C1 segment of cervical spinal cord (tissue), 14 donors: ENCODE data around the gene ADAMTS3.
A peak's percentile ranks its signal among the peaks of the same experiment; 100 is the strongest.
"Not testable (repeated sequence)": the region's sequence is repeated elsewhere in the genome, so short reads cannot be mapped to it uniquely, and the experiment has no call there.

Experiments used
- DNase-seq, 14 donors: peaks; one replicate each; lab custom pipeline; 2025; lab: John Stamatoyannopoulos, UW

Gene ADAMTS3

GRCh38 chr4:72553540-72554337 is 15.3 kb downstream of the ADAMTS3 start:
- DNase-seq: no peak

GRCh38 chr4:72552447-72552846 is 16.6 kb downstream of the ADAMTS3 start:
- no peak for DNase-seq

- no peak for DNase-seq
Observed at GRCh38 chr4:72546456-72546855, 22.6 kb downstream of the ADAMTS3 start.

GRCh38 chr4:72540694-72541093 is 28.3 kb downstream of the ADAMTS3 start:
- DNase-seq: not testable (repeated sequence)

GRCh38 chr4:72538006-72538405 is 31.0 kb downstream of the ADAMTS3 start:
- no peak for DNase-seq

GRCh38 chr4:72536443-72536842 is 32.6 kb downstream of the ADAMTS3 start:
- no peak for DNase-seq

GRCh38 chr4:72531768-72532290 is 37.2 kb downstream of the ADAMTS3 start:
- no peak for DNase-seq

- DNase-seq: no peak
Observed at GRCh38 chr4:72531322-72531721, 37.7 kb downstream of the ADAMTS3 start.

- no peak for DNase-seq
Observed at GRCh38 chr4:72529148-72529822, 39.7 kb downstream of the ADAMTS3 start.

- no peak for DNase-seq
Observed at GRCh38 chr4:72527038-72527646, 41.9 kb downstream of the ADAMTS3 start.

- peak in 3 of 14 donors; percentile 12 to 34 (median 30) for DNase-seq
Observed at GRCh38 chr4:72525938-72526337, 43.1 kb downstream of the ADAMTS3 start.

GRCh38 chr4:72522440-72522839 is 46.6 kb downstream of the ADAMTS3 start:
- DNase-seq: no peak

GRCh38 chr4:72513227-72513626 is 55.8 kb downstream of the ADAMTS3 start:
- DNase-seq: no peak

- no peak for DNase-seq
Observed at GRCh38 chr4:72507860-72508419, 61.1 kb downstream of the ADAMTS3 start.

- DNase-seq: no peak
Observed at GRCh38 chr4:72507167-72507566, 61.9 kb downstream of the ADAMTS3 start.

GRCh38 chr4:72505314-72505744 is 63.7 kb downstream of the ADAMTS3 start:
- DNase-seq: no peak

- DNase-seq: no peak
Observed at GRCh38 chr4:72500214-72500613, 68.8 kb downstream of the ADAMTS3 start.

GRCh38 chr4:72496119-72496518 is 72.9 kb downstream of the ADAMTS3 start:
- no peak for DNase-seq

GRCh38 chr4:72494156-72494555 is 74.9 kb downstream of the ADAMTS3 start:
- DNase-seq: no peak

- DNase-seq: no peak
Observed at GRCh38 chr4:72489267-72489666, 79.8 kb downstream of the ADAMTS3 start.

GRCh38 chr4:72486991-72487390 is 82.0 kb downstream of the ADAMTS3 start:
- no peak for DNase-seq

- DNase-seq: no peak
Observed at GRCh38 chr4:72484981-72485380, 84.0 kb downstream of the ADAMTS3 start.
